A549 (cell line): ENCODE measurements around the gene ZBED4. TPM values are rescaled to one million over a fixed set of nuclear protein-coding genes. Genes with fewer than 3 reads are reported as not detected.

Experiments used
- ATAC-seq, 2 experiments: fragments of 200-7000 bp in 1 of 2; fragments of >200 bp in 1 of 2; cut with Nextera tagmentation in 1 of 2; cut with Tn5 transposase in 1 of 2; 3 replicates each; pipeline versions ENCODE4 v1.8.0 to v1.9.1; 2018 to 2020; ENCODE audit warnings: mild to moderate bottlenecking in 1 of 2, moderate library complexity in 1 of 2
- CTCF ChIA-PET: fragments of 300-600 bp; sonication (Branson Sonifier 250); formaldehyde crosslinking; extraction: SDS; loops from one replicate; lab custom pipeline; 2021; ENCODE audit warnings: antibody characterized with exemption, inconsistent platforms; lab: Yijun Ruan, JAX
- POLR2A ChIA-PET: fragments of 350-600 bp; formaldehyde crosslinking; extraction: SDS; loops from one replicate; lab custom pipeline; 2021; ENCODE audit warnings: antibody characterized with exemption, inconsistent platforms; lab: Yijun Ruan, JAX
- DNase-seq, 2 experiments: peaks; one replicate each; pipeline versions ENCODE4 v3.0.0 to v3.0.0-alpha.2; 2011 to 2016; ENCODE audit warnings: low read depth in 1 of 2, low spot score in 1 of 2
- FAIRE-seq: peaks from 2 replicates; lab custom pipeline; 2011; peaks lifted over from hg19 to GRCh38; lab: Jason Lieb, UNC
- H3K27ac ChIP-seq, 2 experiments: fragments of >200 bp; sonication (Bioruptor Twin); formaldehyde crosslinking; 3 replicates each; pipeline ENCODE4 v1.5.1; 2016 to 2017
- H3K4me1 ChIP-seq: fragments of >200 bp; sonication (Bioruptor Twin); formaldehyde crosslinking; 3 replicates; pipeline ENCODE4 v1.6.1; 2016
- H3K4me2 ChIP-seq: fragments of >200 bp; sonication (Bioruptor Twin); formaldehyde crosslinking; 3 replicates; pipeline ENCODE4 v1.6.1; 2016
- H3K4me3 ChIP-seq: fragments of >200 bp; sonication (Bioruptor Twin); formaldehyde crosslinking; 3 replicates; pipeline ENCODE4 v1.5.1; 2016
- H3K9me3 ChIP-seq: fragments of >200 bp; sonication (Bioruptor Twin); formaldehyde crosslinking; 3 replicates; pipeline ENCODE4 v1.6.1; 2016
- BHLHE40 ChIP-seq: IDR thresholded peaks from 2 replicates; pipeline ENCODE4 v1.6.1; 2012; ENCODE audit warnings: low read depth, low read length, inconsistent platforms
- CTCF ChIP-seq: fragments of >200 bp; sonication (Bioruptor Twin); formaldehyde crosslinking; IDR thresholded peaks from 3 replicates; pipeline ENCODE4 v1.5.1; 2016
- GATA3 ChIP-seq: IDR thresholded peaks from 2 replicates; pipeline ENCODE4 v1.6.1; 2012; ENCODE audit warnings: borderline replicate concordance
- HDAC2 ChIP-seq: fragments of 200-600 bp; sonication (generic); IDR thresholded peaks from 2 replicates; pipeline ENCODE4 v1.6.1; 2016
- JUN ChIP-seq, 2 experiments: fragments of >200 bp; sonication (Bioruptor Twin); formaldehyde crosslinking; IDR thresholded peaks; 2 replicates in 1 of 2; 3 replicates in 1 of 2; pipeline ENCODE4 v1.6.1; 2016 to 2017
- KDM1A ChIP-seq: fragments of 200-600 bp; sonication (generic); IDR thresholded peaks from 2 replicates; pipeline ENCODE4 v1.6.1; 2016; ENCODE audit warnings: low read depth, mild to moderate bottlenecking
- KDM5A ChIP-seq: fragments of 200-600 bp; sonication (generic); IDR thresholded peaks from 2 replicates; pipeline ENCODE4 v1.6.1; 2016; ENCODE audit warnings: antibody characterized with exemption, mild to moderate bottlenecking
- NFE2L2 ChIP-seq: fragments of 150-350 bp; conservative IDR thresholded peaks from 2 replicates; pipeline ENCODE4 v1.6.1; 2014; ENCODE audit warnings: low read length
- PBX3 ChIP-seq: IDR thresholded peaks from 2 replicates; pipeline ENCODE4 v1.6.1; 2012
- RARB ChIP-seq: fragments of 250-450 bp; sonication (Bioruptor Pico); IDR thresholded peaks from 2 replicates; pipeline ENCODE4 v1.8.0; 2021; ENCODE audit warnings: mild to moderate bottlenecking, moderate library complexity
- RCOR1 ChIP-seq: fragments of 150-350 bp; IDR thresholded peaks from 2 replicates; pipeline ENCODE4 v1.6.1; 2014; ENCODE audit warnings: antibody characterized with exemption, low read length, low read depth
- REST ChIP-seq: fragments of 200-600 bp; sonication (generic); IDR thresholded peaks from 2 replicates; pipeline ENCODE4 v1.6.1; 2016; ENCODE audit warnings: antibody characterized with exemption, mild to moderate bottlenecking, moderate library complexity
- RNF2 ChIP-seq: fragments of 200-600 bp; sonication (generic); IDR thresholded peaks from 2 replicates; pipeline ENCODE4 v1.6.1; 2016; ENCODE audit warnings: low read depth, mild to moderate bottlenecking, antibody characterized with exemption, moderate library complexity, borderline replicate concordance
- TP53 ChIP-seq: fragments of 250-450 bp; sonication (Bioruptor Pico); IDR thresholded peaks from 2 replicates; pipeline ENCODE4 v1.5.0; 2021; ENCODE audit warnings: mild to moderate bottlenecking, moderate library complexity
- WGBS: methylation state at CpG from one replicate; pipeline ENCODE4 v1.1.6; 2017; ENCODE audit errors: missing lambda C conversion rate; 5-methylcytosine and 5-hydroxymethylcytosine counted together
- polyA plus RNA-seq, 4 experiments: library from polyadenylated mRNA; depleted of rRNA in 3 of 4; stranded (reverse); fragments of >200 nt; fragmentation: RNase III in 1 of 4; extraction: RNeasy Plus Mini Kit Qiagen cat#74134 plus additional on column Dnase treatment in 1 of 4; gene quantifications; 2 replicates in 3 of 4; 3 replicates in 1 of 4; pipeline ENCODE4 v1.2.3, GENCODE V29; 2011 to 2017

The ZBED4 gene
- polyA plus RNA-seq, 2 of the 4 experiments (the other 2 are of a cell fraction) = 8.6 to 9.5 TPM

GRCh38 chr22:49871482-49871881 lies 17.8 kb downstream of the ZBED4 start (continued):
- no peak for TF ChIP-seq NFE2L2

GRCh38 chr22:49872347-49872746 lies 18.7 kb downstream of the ZBED4 start:
- no peak for FAIRE-seq

More at GRCh38 chr22:49872347-49872746, 18.7 kb downstream of the ZBED4 start:
- TF ChIP-seq KDM5A (no peak), RNF2 (no peak), BHLHE40 (no peak), HDAC2 (no peak), PBX3 (no peak), RCOR1 (no peak), TP53 (CRISPR knock-in tag) (no peak), REST (no peak), CTCF (no peak), RARB (CRISPR knock-in tag) (no peak), JUN (IDR thresholded peaks at IDR 0.05) (no peak), GATA3 (no peak), KDM1A (no peak)
- TF ChIP-seq, all 56 proteins: peak for 0
- ChIA-PET CTCF (interaction anchor here (1.0 kb wide), 1 partner anchor 59 kb away, joined by 3 read pairs; no protein-coding TSS in a partner anchor), POLR2A (no interaction called here)
- DNase-seq (no peak), ATAC-seq (no peak)
- 94% methylated on average over 7 of the region's 7 CpGs for WGBS
- H3K4me3 ChIP-seq = no peak overlapping the region
- H3K27ac ChIP-seq = no peak overlapping the region
- no peaks in the 10 kb centered on the region for H3K4me1 ChIP-seq
- H3K9me3 ChIP-seq = peaks cover 19% of the 10 kb centered on the region
- H3K4me2 ChIP-seq = no peak overlapping the region
